ENCODE results near the gene ABCC11. TPM values are rescaled to one million over a fixed set of nuclear protein-coding genes. Genes with fewer than 3 reads are reported as not detected.
A peak's percentile ranks its signal among the peaks of the same experiment; 100 is the strongest.
"Not testable (repeated sequence)": the region's sequence is repeated elsewhere in the genome, so short reads cannot be mapped to it uniquely, and the experiment has no call there.

The ABCC11 gene
- total RNA-seq, 1 experiment from 2014 or later: 0.44 TPM

GRCh38 chr16:48187779-48188178 lies 59.6 kb downstream of the ABCC11 start:
- Mint-ChIP-seq H3K4me3 (ENCODE audit: unreplicated experiment) (no peak overlapping the region), H3K27ac (ENCODE audit: low read depth, unreplicated experiment) (no peak overlapping the region), H3K4me1 (ENCODE audit: insufficient read depth, unreplicated experiment) (no peaks in the 10 kb centered on the region), H3K27me3 (ENCODE audit: insufficient read depth, unreplicated experiment) (no peaks in the 10 kb centered on the region), H3K36me3 (ENCODE audit: insufficient read depth, unreplicated experiment) (no peaks in the 10 kb centered on the region), H3K9me3 (ENCODE audit: unreplicated experiment) (no peaks in the 10 kb centered on the region)
- no peak for DNase-seq (ENCODE audit: unreplicated experiment)
- ChIA-PET POLR2A (interaction anchor here (1.3 kb wide), 1 partner anchor 23 kb away, joined by 4 read pairs; no protein-coding TSS in a partner anchor), CTCF (interaction anchor here (0.7 to 2.3 kb wide), 2 partner anchors 10 to 15 kb away, joined by 3 to 6 read pairs; no protein-coding TSS in a partner anchor)
- intact Hi-C loops (cut with micrococcal nuclease): no loop called here
- no TSS peak for BruUV-seq (replicated peaks)
- TF ChIP-seq CTCF (IDR thresholded peaks at IDR 0.05; ENCODE audit: unreplicated experiment): no peak

- H3K36me3 Mint-ChIP-seq (ENCODE audit: insufficient read depth, unreplicated experiment): no peaks in the 10 kb centered on the region
- POLR2A ChIA-PET: interaction anchor here (0.6 to 1.7 kb wide), 3 partner anchors 9 to 18 kb away, joined by 3 to 6 read pairs (median 6); no protein-coding TSS in a partner anchor
- H3K4me1 Mint-ChIP-seq (ENCODE audit: insufficient read depth, unreplicated experiment): no peaks in the 10 kb centered on the region
- peak; percentile 13 for DNase-seq (ENCODE audit: unreplicated experiment)
- TF ChIP-seq CTCF (IDR thresholded peaks at IDR 0.05; ENCODE audit: unreplicated experiment): no peak
- no peak overlapping the region for H3K27ac Mint-ChIP-seq (ENCODE audit: low read depth, unreplicated experiment)
- intact Hi-C loops (cut with micrococcal nuclease): no loop called here
- no TSS peak for BruUV-seq (replicated peaks)
- no peaks in the 10 kb centered on the region for H3K9me3 Mint-ChIP-seq (ENCODE audit: unreplicated experiment)
- no peak overlapping the region for H3K4me3 Mint-ChIP-seq (ENCODE audit: unreplicated experiment)
- H3K27me3 Mint-ChIP-seq (ENCODE audit: insufficient read depth, unreplicated experiment): no peaks in the 10 kb centered on the region
- CTCF ChIA-PET: interaction anchor here (0.5 to 4.0 kb wide), 4 partner anchors 20 to 1165 kb away, joined by 3 to 16 read pairs (median 3); no protein-coding TSS in a partner anchor
Measured at GRCh38 chr16:48184681-48185080, 62.7 kb downstream of the ABCC11 start.

- no peaks in the 10 kb centered on the region for H3K27me3 Mint-ChIP-seq (ENCODE audit: insufficient read depth, unreplicated experiment)
- intact Hi-C loops (cut with micrococcal nuclease): no loop called here
- POLR2A ChIA-PET: interaction anchor here (1.7 kb wide), 1 partner anchor 17 kb away, joined by 6 read pairs; no protein-coding TSS in a partner anchor
- H3K4me1 Mint-ChIP-seq (ENCODE audit: insufficient read depth, unreplicated experiment): no peaks in the 10 kb centered on the region
- no peak overlapping the region for H3K4me3 Mint-ChIP-seq (ENCODE audit: unreplicated experiment)
- no peak for TF ChIP-seq CTCF (IDR thresholded peaks at IDR 0.05; ENCODE audit: unreplicated experiment)
- CTCF ChIA-PET: interaction anchor here (0.6 to 4.0 kb wide), 6 partner anchors 12 to 1383 kb away, joined by 3 to 16 read pairs (median 3); no protein-coding TSS in a partner anchor
- H3K27ac Mint-ChIP-seq (ENCODE audit: low read depth, unreplicated experiment): no peak overlapping the region
- BruUV-seq (replicated peaks): no TSS peak
- H3K9me3 Mint-ChIP-seq (ENCODE audit: unreplicated experiment): no peaks in the 10 kb centered on the region
- H3K36me3 Mint-ChIP-seq (ENCODE audit: insufficient read depth, unreplicated experiment): no peaks in the 10 kb centered on the region
- DNase-seq (ENCODE audit: unreplicated experiment): no peak
Measured at GRCh38 chr16:48182979-48183537, 64.3 kb downstream of the ABCC11 start.

- H3K9me3 Mint-ChIP-seq (ENCODE audit: unreplicated experiment); H3K27me3 Mint-ChIP-seq (ENCODE audit: insufficient read depth, unreplicated experiment); H3K27ac Mint-ChIP-seq (ENCODE audit: low read depth, unreplicated experiment); intact Hi-C loops (cut with micrococcal nuclease); BruUV-seq (replicated peaks); H3K4me3 Mint-ChIP-seq (ENCODE audit: unreplicated experiment); H3K4me1 Mint-ChIP-seq (ENCODE audit: insufficient read depth, unreplicated experiment); H3K36me3 Mint-ChIP-seq (ENCODE audit: insufficient read depth, unreplicated experiment): not testable (repeated sequence)
- CTCF ChIA-PET: interaction anchor here (0.5 to 4.0 kb wide), 6 partner anchors 10 to 1288 kb away, joined by 3 to 16 read pairs (median 3); no protein-coding TSS in a partner anchor
- POLR2A ChIA-PET: interaction anchor here (0.6 kb wide), 1 partner anchor 73 kb away, joined by 3 read pairs; no protein-coding TSS in a partner anchor
- DNase-seq (ENCODE audit: unreplicated experiment): peak; percentile 51
Measured at GRCh38 chr16:48181746-48182520, 65.4 kb downstream of the ABCC11 start.

All from MCF 10A (cell line).